Osteoblast (primary cell): ENCODE measurements around the gene SCCPDH. TPM values are rescaled to one million over a fixed set of nuclear protein-coding genes. Genes with fewer than 3 reads are reported as not detected.
"Not testable (repeated sequence)": the region's sequence is repeated elsewhere in the genome, so short reads cannot be mapped to it uniquely, and the experiment has no call there.

Source experiments
- DNase-seq: peaks from one replicate; pipeline ENCODE4 v3.0.0; 2011; ENCODE audit warnings: low spot score, mixed read lengths; ENCODE audit not compliant: insufficient read length; ENCODE audit errors: missing footprints
- H2AFZ ChIP-seq: 2 replicates; pipeline ENCODE4 v1.6.0; 2011; ENCODE audit warnings: mild to moderate bottlenecking, low read length
- H3K27ac ChIP-seq: 2 replicates; pipeline ENCODE4 v1.5.1; 2011; ENCODE audit warnings: mild to moderate bottlenecking, low read depth, low read length, moderate library complexity
- H3K27me3 ChIP-seq: 2 replicates; pipeline ENCODE4 v1.6.0; 2012; ENCODE audit warnings: mild to moderate bottlenecking, control low read depth, inconsistent platforms, low read length, moderate library complexity; ENCODE audit not compliant: insufficient read depth
- H3K36me3 ChIP-seq: 2 replicates; pipeline ENCODE4 v1.5.1; 2011; ENCODE audit warnings: mild to moderate bottlenecking, low read length, control low read depth, moderate library complexity; ENCODE audit not compliant: insufficient read depth
- H3K4me1 ChIP-seq: 2 replicates; pipeline ENCODE4 v1.5.1; 2011; ENCODE audit warnings: mild to moderate bottlenecking, low read length, control low read depth, moderate library complexity; ENCODE audit not compliant: insufficient read depth
- H3K4me2 ChIP-seq: 2 replicates; pipeline ENCODE4 v1.6.0; 2011; ENCODE audit warnings: mild to moderate bottlenecking, low read length; ENCODE audit not compliant: insufficient read depth
- H3K4me3 ChIP-seq: fragments of 200-600 bp; sonication (generic); 3 replicates; pipeline ENCODE4 v1.5.1; 2012; ENCODE audit warnings: mild to moderate bottlenecking, low read length, inconsistent platforms; ENCODE audit not compliant: insufficient read depth
- H3K79me2 ChIP-seq: 2 replicates; pipeline ENCODE4 v1.6.0; 2012; ENCODE audit warnings: mild to moderate bottlenecking, low read length, control low read depth, inconsistent platforms; ENCODE audit not compliant: insufficient read depth
- H3K9me3 ChIP-seq: 2 replicates; pipeline ENCODE4 v1.5.1; 2011; ENCODE audit warnings: low read depth, low read length, control low read depth
- H4K20me1 ChIP-seq: 2 replicates; pipeline ENCODE4 v1.6.0; 2012; ENCODE audit warnings: mild to moderate bottlenecking, low read length, control low read depth; ENCODE audit not compliant: insufficient read depth
- total RNA-seq: library from RNA; depleted of rRNA; stranded (reverse); fragments of >200 nt; gene quantifications from 2 replicates; pipeline ENCODE4 v1.2.3, GENCODE V29; 2012
- TF ChIP-seq, protein P1 (sequence below): IDR thresholded peaks from 2 replicates; pipeline ENCODE4 v1.5.1; 2011; ENCODE audit warnings: mild to moderate bottlenecking, low read depth, low read length, moderate library complexity; ENCODE audit errors: extremely low read depth

SCCPDH gene
- total RNA-seq, 1 donor = 49.9 TPM

- Histone ChIP-seq H3K27ac (no peak overlapping the region), H3K79me2 (no peaks in the 10 kb centered on the region), H3K4me1 (peaks cover 13% of the 10 kb centered on the region), H3K36me3 (no peaks in the 10 kb centered on the region), H4K20me1 (no peaks in the 10 kb centered on the region), H2AFZ (no peak overlapping the region), H3K27me3 (peaks cover 7% of the 10 kb centered on the region), H3K9me3 (no peaks in the 10 kb centered on the region), H3K4me2 (no peak overlapping the region), H3K4me3 (no peak overlapping the region)
- no peak for DNase-seq
- TF ChIP-seq, protein P1, sequence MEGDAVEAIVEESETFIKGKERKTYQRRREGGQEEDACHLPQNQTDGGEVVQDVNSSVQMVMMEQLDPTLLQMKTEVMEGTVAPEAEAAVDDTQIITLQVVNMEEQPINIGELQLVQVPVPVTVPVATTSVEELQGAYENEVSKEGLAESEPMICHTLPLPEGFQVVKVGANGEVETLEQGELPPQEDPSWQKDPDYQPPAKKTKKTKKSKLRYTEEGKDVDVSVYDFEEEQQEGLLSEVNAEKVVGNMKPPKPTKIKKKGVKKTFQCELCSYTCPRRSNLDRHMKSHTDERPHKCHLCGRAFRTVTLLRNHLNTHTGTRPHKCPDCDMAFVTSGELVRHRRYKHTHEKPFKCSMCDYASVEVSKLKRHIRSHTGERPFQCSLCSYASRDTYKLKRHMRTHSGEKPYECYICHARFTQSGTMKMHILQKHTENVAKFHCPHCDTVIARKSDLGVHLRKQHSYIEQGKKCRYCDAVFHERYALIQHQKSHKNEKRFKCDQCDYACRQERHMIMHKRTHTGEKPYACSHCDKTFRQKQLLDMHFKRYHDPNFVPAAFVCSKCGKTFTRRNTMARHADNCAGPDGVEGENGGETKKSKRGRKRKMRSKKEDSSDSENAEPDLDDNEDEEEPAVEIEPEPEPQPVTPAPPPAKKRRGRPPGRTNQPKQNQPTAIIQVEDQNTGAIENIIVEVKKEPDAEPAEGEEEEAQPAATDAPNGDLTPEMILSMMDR = no peak
Observed at GRCh38 chr1:246709835-246710234, 14.4 kb upstream of the SCCPDH start.

DNA sequence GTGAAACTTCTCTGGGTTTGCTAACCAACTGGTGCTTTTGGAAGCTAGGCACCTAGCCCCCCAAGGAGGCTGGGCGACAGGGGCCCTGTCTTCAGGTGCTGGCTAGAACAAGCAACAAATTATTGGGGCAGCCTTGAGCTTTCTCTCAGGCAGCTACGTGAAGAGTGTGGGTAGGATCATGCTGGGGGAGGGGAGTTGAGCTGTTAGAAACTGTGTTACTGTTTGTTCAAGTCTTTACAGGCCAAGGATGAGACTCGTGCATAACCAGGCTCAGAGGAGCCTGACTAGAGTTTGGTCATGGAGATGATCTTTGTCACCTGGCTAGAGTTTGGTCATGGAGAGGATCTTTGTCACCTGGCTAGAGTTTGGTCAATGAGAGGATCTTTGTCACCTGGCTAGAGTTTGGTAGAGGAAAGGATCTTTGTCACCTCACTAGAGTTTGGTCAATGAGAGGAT, 12.6 kb upstream of the SCCPDH start:
- H3K4me1 ChIP-seq = peaks cover 5% of the 10 kb centered on the region
- no peak overlapping the region for H2AFZ ChIP-seq
- H3K79me2 ChIP-seq = no peaks in the 10 kb centered on the region
- no peaks in the 10 kb centered on the region for H4K20me1 ChIP-seq
- no peaks in the 10 kb centered on the region for H3K36me3 ChIP-seq
- H3K27ac ChIP-seq = no peak overlapping the region
- H3K4me2 ChIP-seq = no peak overlapping the region
- no peaks in the 10 kb centered on the region for H3K9me3 ChIP-seq
- TF ChIP-seq, protein P1 = no peak
- no peak overlapping the region for H3K4me3 ChIP-seq
- DNase-seq = no peak
- peaks cover 7% of the 10 kb centered on the region for H3K27me3 ChIP-seq

DNA sequence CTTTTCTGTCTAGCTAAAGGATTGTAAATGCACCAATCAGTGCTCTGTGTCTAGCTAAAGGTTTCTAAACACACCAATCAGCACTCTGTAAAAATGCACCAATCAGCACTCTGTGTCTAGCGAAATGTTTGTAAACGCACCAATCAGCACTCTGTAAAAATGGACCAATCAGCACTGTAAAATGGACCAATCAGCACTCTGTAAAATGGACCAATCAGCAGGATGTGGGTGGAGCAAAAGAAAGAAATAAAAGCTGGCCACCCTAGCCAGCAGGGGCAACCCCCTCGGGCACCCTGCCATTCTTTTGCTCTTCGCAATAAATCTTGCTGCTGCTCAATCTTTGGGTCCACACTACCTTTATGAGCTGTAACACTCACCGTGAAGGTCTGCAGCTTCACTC, 11.8 kb upstream of the SCCPDH start:
- H3K27me3 ChIP-seq, H3K27ac ChIP-seq, H3K36me3 ChIP-seq, H3K79me2 ChIP-seq, H3K9me3 ChIP-seq, H3K4me3 ChIP-seq, H2AFZ ChIP-seq, H3K4me1 ChIP-seq, H4K20me1 ChIP-seq, H3K4me2 ChIP-seq, DNase-seq: not testable (repeated sequence)

- not testable (repeated sequence) for H3K36me3 ChIP-seq, H3K4me3 ChIP-seq, H3K27ac ChIP-seq, H2AFZ ChIP-seq, H4K20me1 ChIP-seq, H3K4me2 ChIP-seq, DNase-seq, H3K9me3 ChIP-seq, H3K4me1 ChIP-seq, H3K79me2 ChIP-seq, H3K27me3 ChIP-seq
Observed at GRCh38 chr1:246719361-246719760, 4.8 kb upstream of the SCCPDH start.

GRCh38 chr1:246720814-246721213, 3.4 kb upstream of the SCCPDH start:
- not testable (repeated sequence) for H3K36me3 ChIP-seq, H3K9me3 ChIP-seq, H3K27me3 ChIP-seq, H2AFZ ChIP-seq, H4K20me1 ChIP-seq, H3K4me3 ChIP-seq, H3K27ac ChIP-seq, H3K4me2 ChIP-seq, DNase-seq
- Histone ChIP-seq H3K79me2 (peaks cover 22% of the 10 kb centered on the region), H3K4me1 (peaks cover 15% of the 10 kb centered on the region)
